Measurements from ENCODE around the gene ANKRD49. TPM values are rescaled to one million over a fixed set of nuclear protein-coding genes. Genes with fewer than 3 reads are reported as not detected.
A peak's percentile ranks its signal among the peaks of the same experiment; 100 is the strongest.

Gene ANKRD49
- total and polyA plus RNA-seq, 2 of the 4 experiments (the other 2 are of a cell fraction): 7.2 to 10.4 TPM

DNA sequence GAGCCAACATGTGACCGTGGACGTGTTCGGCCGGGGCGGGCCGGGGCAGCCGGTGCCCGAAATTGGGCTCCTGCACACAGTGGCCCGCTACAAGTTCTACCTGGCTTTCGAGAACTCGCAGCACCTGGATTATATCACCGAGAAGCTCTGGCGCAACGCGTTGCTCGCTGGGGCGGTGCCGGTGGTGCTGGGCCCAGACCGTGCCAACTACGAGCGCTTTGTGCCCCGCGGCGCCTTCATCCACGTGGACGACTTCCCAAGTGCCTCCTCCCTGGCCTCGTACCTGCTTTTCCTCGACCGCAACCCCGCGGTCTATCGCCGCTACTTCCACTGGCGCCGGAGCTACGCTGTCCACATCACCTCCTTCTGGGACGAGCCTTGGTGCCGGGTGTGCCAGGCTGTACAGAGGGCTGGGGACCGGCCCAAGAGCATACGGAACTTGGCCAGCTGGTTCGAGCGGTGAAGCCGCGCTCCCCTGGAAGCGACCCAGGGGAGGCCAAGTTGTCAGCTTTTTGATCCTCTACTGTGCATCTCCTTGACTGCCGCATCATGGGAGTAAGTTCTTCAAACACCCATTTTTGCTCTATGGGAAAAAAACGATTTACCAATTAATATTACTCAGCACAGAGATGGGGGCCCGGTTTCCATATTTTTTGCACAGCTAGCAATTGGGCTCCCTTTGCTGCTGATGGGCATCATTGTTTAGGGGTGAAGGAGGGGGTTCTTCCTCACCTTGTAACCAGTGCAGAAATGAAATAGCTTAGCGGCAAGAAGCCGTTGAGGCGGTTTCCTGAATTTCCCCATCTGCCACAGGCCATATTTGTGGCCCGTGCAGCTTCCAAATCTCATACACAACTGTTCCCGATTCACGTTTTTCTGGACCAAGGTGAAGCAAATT, 51.7 kb downstream of the ANKRD49 start:
- H3K4me1 ChIP-seq (ENCODE audit: control insufficient read depth, insufficient read depth, low read length): peaks cover 6% of the 10 kb centered on the region
- H3K79me1 ChIP-seq (ENCODE audit: low read depth in 1 of 2, low read length in 2 of 2): peaks cover 12 to 39% of the 10 kb centered on the region in 2 experiments
- H3K9me1 ChIP-seq (ENCODE audit: insufficient read depth, low read length): peaks cover 8% of the 10 kb centered on the region
- peak overlapping the region; percentile 32; the same call in 1 of the 2 replicates for H3K4ac ChIP-seq (ENCODE audit: low read depth, low read length)
- H2BK20ac ChIP-seq (ENCODE audit: low read depth, low read length): no peak overlapping the region
- H4K91ac ChIP-seq (ENCODE audit: insufficient read depth, low read depth, low read length): no peak overlapping the region; the same call in 1 of the 2 replicates
- in situ Hi-C loops (cut with MboI; ENCODE audit: low sequenced_read_pairs): no loop called here
- H4K5ac ChIP-seq (ENCODE audit: low read depth, low read length): no peak overlapping the region; the same call in 1 of the 2 replicates
- H3K14ac ChIP-seq (replicated peaks; ENCODE audit: low read depth, low read length): no peak overlapping the region
- H4K8ac ChIP-seq (ENCODE audit: low read depth in 2 of 2, low read length in 2 of 2): no peak overlapping the region
- H3K56ac ChIP-seq (ENCODE audit: extremely low read depth, insufficient read depth, low read length): no peak overlapping the region
- peaks cover 10% of the 10 kb centered on the region; the same call in 1 of the 2 replicates for H4K20me1 ChIP-seq (ENCODE audit: insufficient read depth, low read length)
- H2AFZ ChIP-seq (replicated peaks; ENCODE audit: low read length, poor library complexity): peak overlapping the region; percentile 98
- no peak overlapping the region for H2BK120ac ChIP-seq (ENCODE audit: low read depth, low read length)
- POLR2A ChIA-PET (ENCODE audit: unreplicated experiment): no interaction called here
- H3K9ac ChIP-seq (ENCODE audit: low read depth, low read length): no peak overlapping the region
- peak overlapping the region; percentile 69 for H2AK9ac ChIP-seq (replicated peaks; ENCODE audit: low read depth, low read length, poor library complexity)
- no peak overlapping the region for H3K18ac ChIP-seq (ENCODE audit: low read depth, low read length)
- peak overlapping the region; percentile 63; the same call in 1 of the 2 replicates for H2AK5ac ChIP-seq (ENCODE audit: low read depth, low read length)
- ATAC-seq (ENCODE audit: low read depth) (no peak), DNase-seq (no peak)
- no peak overlapping the region for H2BK5ac ChIP-seq (ENCODE audit: low read depth, low read length, poor library complexity, severe bottlenecking)
- H3K36me3 ChIP-seq (ENCODE audit: control insufficient read depth, insufficient read depth, low read length): peaks cover 2% of the 10 kb centered on the region; the same call in 1 of the 2 replicates
- WGBS, 2 experiments (ENCODE audit: extremely low coverage in 2 of 2, insufficient read length in 1 of 2): 49% methylated on average over 19 of the region's 54 CpGs; no CpG with 5 or more reads in 1 of the 2 experiments
- no peaks in the 10 kb centered on the region for H3K27me3 ChIP-seq (ENCODE audit: control insufficient read depth, insufficient read depth, low read length)
- no peak overlapping the region for H2BK15ac ChIP-seq (ENCODE audit: low read depth, low read length)
- no peak overlapping the region for H3K27ac ChIP-seq (ENCODE audit: insufficient read depth, low read length)
- no peaks in the 10 kb centered on the region for H3K9me3 ChIP-seq (ENCODE audit: control insufficient read depth, insufficient read depth, low read length)
- H3K23ac ChIP-seq (ENCODE audit: low read depth, low read length): peak overlapping the region; percentile 29; the same call in 1 of the 2 replicates
- dilution Hi-C loops (cut with HindIII; ENCODE audit: low sequenced_read_pairs, unreplicated experiment): no loop called here
- intact Hi-C loops (cut with micrococcal nuclease): no loop called here
- no TSS peak for BruUV-seq (replicated peaks)
- peak overlapping the region; percentile 69; the same call in 1 of the 2 replicates for H3K4me3 ChIP-seq (ENCODE audit: insufficient read depth, low read depth, low read length)
- CTCF ChIA-PET: no interaction called here
- peak overlapping the region; percentile 50 for H3K4me2 ChIP-seq (ENCODE audit: low read depth, low read length)
- TF ChIP-seq, protein P1, sequence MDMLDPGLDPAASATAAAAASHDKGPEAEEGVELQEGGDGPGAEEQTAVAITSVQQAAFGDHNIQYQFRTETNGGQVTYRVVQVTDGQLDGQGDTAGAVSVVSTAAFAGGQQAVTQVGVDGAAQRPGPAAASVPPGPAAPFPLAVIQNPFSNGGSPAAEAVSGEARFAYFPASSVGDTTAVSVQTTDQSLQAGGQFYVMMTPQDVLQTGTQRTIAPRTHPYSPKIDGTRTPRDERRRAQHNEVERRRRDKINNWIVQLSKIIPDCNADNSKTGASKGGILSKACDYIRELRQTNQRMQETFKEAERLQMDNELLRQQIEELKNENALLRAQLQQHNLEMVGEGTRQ (IDR thresholded peaks at IDR 0.05; ENCODE audit: low read depth, low read length): no peak
- TF ChIP-seq FOS (IDR thresholded peaks at IDR 0.05; ENCODE audit: low read depth, low read length) (no peak), MAFK (IDR thresholded peaks at IDR 0.05; ENCODE audit: low read depth, low read length) (no peak), NFE2L2 (IDR thresholded peaks at IDR 0.05; ENCODE audit: low read depth, low read length) (no peak), RAD21 (IDR thresholded peaks at IDR 0.05; ENCODE audit: low read length) (no peak), CHD1 (IDR thresholded peaks at IDR 0.05; ENCODE audit: low read depth, low read length) (no peak), MXI1 (IDR thresholded peaks at IDR 0.05; ENCODE audit: borderline replicate concordance, low read depth, low read length) (no peak), RCOR1 (IDR thresholded peaks at IDR 0.05; ENCODE audit: insufficient replicate concordance, low read length) (no peak), RFX5 (IDR thresholded peaks at IDR 0.05; ENCODE audit: low read depth, low read length) (no peak), BHLHE40 (IDR thresholded peaks at IDR 0.05; ENCODE audit: low read depth, low read length) (no peak), CEBPB (IDR thresholded peaks at IDR 0.05; ENCODE audit: low read depth, low read length) (no peak), SMC3 (IDR thresholded peaks at IDR 0.05; ENCODE audit: low read depth, low read length) (no peak)
- TF ChIP-seq, protein P2, sequence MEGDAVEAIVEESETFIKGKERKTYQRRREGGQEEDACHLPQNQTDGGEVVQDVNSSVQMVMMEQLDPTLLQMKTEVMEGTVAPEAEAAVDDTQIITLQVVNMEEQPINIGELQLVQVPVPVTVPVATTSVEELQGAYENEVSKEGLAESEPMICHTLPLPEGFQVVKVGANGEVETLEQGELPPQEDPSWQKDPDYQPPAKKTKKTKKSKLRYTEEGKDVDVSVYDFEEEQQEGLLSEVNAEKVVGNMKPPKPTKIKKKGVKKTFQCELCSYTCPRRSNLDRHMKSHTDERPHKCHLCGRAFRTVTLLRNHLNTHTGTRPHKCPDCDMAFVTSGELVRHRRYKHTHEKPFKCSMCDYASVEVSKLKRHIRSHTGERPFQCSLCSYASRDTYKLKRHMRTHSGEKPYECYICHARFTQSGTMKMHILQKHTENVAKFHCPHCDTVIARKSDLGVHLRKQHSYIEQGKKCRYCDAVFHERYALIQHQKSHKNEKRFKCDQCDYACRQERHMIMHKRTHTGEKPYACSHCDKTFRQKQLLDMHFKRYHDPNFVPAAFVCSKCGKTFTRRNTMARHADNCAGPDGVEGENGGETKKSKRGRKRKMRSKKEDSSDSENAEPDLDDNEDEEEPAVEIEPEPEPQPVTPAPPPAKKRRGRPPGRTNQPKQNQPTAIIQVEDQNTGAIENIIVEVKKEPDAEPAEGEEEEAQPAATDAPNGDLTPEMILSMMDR (conservative IDR thresholded peaks at IDR 0.05; ENCODE audit: low read depth, low read length): no peak
- TF ChIP-seq, protein P3, sequence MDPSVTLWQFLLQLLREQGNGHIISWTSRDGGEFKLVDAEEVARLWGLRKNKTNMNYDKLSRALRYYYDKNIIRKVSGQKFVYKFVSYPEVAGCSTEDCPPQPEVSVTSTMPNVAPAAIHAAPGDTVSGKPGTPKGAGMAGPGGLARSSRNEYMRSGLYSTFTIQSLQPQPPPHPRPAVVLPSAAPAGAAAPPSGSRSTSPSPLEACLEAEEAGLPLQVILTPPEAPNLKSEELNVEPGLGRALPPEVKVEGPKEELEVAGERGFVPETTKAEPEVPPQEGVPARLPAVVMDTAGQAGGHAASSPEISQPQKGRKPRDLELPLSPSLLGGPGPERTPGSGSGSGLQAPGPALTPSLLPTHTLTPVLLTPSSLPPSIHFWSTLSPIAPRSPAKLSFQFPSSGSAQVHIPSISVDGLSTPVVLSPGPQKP (IDR thresholded peaks at IDR 0.05; ENCODE audit: borderline replicate concordance, low read depth, low read length): no peak

Data from IMR-90 (cell line).